ENCODE data around the gene GCK.

GCK gene

DNA sequence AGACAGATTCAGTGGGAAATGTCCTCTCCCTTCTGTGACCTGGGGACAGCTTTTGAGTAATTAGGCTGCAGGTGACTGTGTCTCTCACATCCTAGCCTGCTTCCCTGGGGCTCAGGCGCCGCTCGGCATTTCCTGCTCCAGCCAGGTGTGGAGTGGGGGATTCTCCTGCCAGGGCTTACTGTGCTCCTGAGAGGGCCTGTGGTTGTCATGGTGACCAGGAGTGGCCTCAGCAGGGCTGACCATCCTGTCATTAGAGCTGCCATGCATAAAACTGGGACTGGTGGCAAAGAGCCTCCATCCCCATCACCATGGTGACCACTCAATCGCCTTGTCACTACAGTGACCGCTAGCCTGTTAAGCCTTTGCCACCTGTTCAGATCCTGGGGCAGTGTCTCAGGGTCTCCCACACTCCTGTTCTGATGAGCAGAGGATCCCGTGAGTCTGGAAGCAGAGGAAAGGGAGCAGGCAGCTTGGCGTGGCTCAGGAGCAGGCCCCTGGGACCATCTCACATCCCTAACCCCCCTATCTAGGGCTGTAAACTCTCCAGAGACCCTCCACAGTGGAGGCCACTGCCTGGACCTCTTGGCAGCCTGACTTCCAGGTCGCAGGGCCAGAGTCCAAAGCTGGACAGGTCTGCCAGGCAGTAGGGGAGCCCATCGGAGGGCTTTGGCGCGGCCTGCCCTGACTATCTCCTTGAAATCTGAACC is at the start of gene GCK:
Gene GCK, minus strand, starts transcription at position 154 of the 707 bp plus-strand sequence. CDS start 486 bp downstream, outside the sequence.
- in situ Hi-C loops (cut with MboI; ENCODE audit: low sequenced_read_pairs) = no loop called here

DNA sequence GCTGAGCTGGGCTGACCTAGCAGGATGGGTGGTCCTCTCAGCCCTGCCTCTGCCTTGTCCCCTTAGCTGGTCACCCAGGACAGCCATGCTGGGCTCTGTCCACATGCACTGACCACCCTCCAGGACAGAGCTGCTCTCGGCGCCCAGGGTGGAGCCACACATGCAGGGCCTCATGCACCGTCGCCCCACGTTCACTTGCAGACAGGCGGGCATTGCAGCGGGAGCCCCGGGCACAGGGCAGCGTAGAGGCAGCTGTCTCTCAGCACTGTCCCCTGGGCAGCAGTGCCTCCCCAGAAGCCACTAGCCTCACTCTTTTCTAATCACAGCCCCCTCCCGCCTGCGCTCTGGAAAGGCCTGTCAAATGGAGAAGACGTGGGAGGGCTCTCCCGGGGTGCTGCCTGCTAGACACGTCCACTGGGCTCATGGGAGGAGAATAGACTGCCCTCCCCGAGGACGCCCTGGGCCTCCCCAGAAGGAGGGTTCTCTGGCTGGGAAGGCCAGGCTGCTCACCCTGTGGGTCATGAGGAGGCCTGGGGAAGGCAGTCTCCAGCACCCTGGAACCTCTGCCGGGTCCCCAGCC is 49.0 kb upstream of the GCK start:
- in situ Hi-C loops (cut with MboI; ENCODE audit: low sequenced_read_pairs) = no loop called here

DNA sequence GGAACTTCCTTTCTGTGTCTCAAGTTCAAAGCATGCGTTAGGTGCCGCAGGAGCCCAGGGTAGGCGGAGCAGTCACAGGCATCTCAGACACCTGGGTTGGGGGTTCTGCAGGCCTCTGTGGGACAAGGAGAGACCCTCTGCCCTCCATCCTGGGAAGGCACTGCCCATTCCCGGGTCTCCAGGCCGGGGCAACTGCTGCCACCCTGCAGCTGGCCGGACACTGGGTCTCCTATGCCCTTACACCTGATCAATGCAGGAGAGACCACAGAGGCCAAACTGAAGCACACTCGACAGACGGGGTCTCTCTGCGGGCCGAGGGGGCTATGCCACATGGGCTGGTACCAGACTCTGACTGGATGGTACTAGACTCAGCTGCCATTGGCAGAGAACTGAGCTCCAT is 48.5 kb upstream of the GCK start:
- in situ Hi-C loops (cut with MboI; ENCODE audit: low sequenced_read_pairs) = no loop called here

DNA sequence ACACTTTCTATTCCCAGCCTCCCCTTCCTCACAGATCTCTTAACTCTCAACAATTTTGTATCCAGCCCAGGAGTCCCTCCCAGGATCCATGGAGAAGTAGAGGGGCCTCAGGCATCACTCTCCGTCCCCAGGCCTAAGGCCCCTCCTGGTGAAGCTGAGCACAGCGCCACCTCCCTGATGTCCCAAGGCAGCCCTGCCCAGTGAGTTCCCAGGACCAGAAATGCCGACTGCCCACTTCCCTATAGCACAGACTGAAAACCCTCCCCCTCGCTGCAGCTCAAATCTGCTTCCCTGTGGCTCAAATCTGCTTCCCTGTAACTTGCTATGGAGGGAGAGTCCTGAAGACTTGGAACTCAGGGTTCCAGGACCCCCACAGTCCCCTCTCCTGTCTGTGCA is 47.1 kb upstream of the GCK start:
- in situ Hi-C loops (cut with MboI; ENCODE audit: low sequenced_read_pairs) = no loop called here

DNA sequence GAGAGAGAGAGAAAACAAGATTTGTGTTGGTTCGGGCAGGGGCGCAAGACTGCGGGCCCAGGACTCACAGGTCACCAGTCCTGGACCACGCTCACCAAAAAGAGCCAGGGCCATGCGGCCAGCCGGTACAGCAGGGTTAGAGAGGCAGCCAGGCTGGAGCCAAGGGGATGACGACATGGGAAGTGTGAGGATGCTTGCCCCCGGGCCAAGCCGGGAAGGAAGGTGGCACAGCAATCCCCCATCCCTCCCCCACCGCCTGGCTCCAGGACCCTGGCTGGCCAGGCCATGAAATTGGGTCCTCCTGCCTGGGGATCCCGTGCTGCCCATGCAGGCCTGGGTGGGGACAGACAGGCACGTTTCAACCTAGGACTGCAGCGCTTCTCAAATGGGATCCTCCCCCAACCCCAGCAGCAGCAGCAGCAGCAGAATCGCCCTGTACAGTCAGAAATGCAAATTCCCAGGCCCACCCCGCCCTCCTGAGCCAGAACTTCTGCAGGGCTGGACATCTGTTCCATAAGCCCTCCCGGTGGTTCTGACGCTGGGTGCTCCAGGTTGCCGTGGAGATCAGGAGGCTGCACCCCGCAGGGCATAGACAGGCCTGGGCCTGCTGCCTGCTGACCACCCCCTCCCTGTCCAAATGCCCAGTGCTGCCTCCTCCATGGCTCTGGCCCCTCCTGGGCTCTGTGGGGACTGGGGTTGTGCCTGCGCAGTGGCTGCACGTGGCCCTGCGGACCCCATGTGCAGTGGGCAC is 46.5 kb upstream of the GCK start:
- in situ Hi-C loops (cut with MboI; ENCODE audit: low sequenced_read_pairs) = no loop called here

DNA sequence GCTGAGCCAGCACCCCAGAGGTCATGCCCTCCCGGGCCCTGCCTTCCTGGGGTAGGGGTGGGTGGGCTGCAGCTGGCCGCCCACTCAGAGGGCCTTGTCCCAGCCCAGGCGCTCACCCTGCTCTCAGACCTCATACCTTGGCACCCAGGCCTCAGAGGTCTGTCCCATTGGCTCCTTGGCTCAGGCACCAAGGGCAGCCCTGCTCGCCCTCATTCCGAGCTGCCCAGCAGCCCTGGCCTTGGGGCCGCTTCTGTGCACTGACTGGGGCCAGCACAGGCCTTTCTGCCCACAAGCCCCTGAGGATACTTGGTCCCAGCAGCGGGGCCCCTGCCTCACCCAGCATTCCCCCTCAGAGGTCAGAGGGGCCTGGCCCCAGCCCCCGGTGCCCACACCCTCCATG is 45.8 kb upstream of the GCK start:
- in situ Hi-C loops (cut with MboI; ENCODE audit: low sequenced_read_pairs) = no loop called here

DNA sequence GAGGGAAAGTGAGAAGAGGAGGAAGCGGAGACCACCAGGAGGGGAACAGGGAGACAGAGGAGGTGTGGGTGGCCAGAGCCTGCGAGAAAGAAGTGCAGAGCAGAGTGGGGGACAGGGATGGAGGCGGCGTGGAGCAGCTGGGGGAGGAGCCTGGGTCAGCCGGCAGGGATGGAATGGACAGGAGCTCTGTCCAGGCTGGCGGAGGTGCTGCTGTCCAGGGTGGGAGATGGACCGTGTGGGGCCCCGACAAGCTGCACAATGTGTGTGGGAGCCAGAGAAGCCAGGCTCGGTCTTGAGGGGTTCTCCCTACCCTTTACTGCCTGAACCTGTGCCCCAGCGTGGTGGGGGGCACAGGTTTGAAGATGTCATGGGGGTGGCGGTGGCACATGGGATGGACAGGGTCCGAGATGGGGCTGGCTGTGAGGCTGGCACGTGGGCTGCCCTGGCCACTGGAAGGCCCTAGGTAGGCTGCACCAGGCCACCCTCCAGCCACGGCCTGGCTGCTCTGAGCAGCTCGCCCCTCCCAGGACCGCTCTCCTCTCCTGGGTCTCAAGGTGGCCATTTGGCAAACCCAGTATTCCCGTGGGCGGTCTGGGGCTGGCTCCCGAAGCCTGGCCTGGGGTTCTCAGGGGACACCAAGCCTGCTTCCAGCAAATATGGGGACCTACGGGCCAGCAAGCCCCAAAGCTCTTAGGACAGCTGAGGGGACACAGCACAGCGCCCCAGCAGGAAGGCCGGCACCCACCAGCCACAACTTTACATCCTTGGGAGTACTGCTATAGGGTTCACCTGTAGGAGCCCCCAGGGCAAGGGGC is 43.9 kb upstream of the GCK start:
- in situ Hi-C loops (cut with MboI; ENCODE audit: low sequenced_read_pairs) = no loop called here

DNA sequence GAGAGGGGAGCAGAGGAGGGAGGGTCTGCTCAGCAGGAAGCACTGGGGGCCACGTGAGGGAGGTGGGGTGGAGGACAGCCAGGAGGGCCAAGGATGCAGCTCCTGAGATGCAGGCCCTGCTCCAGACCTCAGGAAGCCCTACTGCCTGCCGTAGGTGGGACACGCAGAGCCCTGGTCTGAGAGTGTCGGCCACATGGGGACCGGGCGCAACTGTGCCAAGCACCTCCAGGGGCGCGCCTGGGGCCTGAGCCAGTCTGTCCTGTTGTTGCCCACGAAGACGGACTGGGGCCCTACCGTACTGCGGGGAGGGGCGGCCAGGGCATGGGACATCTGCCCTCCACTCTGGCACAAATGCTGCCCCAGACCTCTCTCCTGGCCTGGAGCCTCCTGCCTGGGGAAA is 43.2 kb upstream of the GCK start:
- in situ Hi-C loops (cut with MboI; ENCODE audit: low sequenced_read_pairs) = no loop called here

DNA sequence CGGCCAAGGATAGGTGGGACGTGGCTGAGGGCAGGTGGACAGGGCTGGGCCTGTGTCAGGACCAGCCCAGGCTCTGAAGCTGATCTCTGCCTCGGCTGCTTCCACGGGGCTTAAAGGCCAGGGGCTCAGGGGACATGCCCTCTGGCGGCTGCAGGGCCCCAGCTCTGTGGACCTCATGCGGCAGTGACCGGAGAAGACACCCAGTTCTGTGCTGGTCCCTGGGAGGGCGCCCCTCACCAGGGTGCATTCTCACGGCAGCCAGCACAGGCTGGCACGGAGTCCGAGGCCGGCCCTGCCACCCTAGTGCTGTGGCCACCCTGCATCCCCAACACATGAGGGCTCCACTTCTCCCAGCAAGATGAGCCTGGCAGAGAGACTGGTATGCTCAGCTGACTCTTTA is 41.8 kb upstream of the GCK start:
- in situ Hi-C loops (cut with MboI; ENCODE audit: low sequenced_read_pairs) = no loop called here

DNA sequence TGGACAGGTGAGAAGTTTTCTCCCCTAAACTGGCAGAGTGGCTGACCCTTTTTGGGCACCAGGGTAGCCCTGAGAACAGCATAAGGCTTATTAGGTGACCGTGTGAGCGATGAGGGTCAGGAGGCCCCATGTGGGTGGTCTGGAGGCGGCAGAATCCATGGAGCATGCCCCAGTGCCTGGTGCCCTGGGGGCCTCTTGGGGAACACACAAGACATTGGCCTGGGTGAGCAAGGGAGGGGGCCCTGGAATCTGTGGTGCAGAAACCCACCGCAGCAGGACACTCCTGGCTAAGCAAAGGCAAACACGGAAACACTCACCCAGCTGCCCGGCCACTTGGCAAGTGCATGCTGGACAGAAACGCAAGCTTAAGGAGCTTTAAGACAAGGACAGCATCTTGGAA is 41.0 kb upstream of the GCK start:
- in situ Hi-C loops (cut with MboI; ENCODE audit: low sequenced_read_pairs) = no loop called here

DNA sequence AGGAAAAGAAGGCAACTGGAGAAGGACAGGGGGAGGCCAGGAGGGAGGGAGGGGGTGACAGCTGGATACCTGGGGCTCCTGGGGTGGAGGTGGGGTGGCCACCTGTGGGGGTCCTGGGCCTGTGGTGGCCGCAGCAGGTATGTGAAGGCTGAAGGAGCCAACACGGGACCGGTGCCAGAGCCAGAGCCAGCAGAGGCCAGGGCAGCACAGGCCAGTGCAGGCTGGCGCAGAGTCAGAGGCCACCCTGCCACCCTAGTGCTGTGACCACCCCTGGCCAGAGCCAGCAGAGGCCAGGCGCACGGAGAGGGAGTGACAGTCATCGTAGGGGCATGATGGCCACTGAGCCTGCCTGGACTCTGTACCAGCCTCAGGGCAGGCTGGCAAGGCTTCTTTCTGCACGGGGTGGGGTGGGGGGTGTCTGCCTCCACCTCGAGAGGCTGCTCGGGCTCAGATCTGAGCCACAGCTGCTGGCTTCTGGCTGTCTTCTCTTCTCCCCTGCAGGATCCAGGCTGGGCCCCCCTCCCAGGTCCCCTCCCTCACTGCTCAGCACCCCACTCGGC is 40.4 kb upstream of the GCK start:
- in situ Hi-C loops (cut with MboI; ENCODE audit: low sequenced_read_pairs) = no loop called here

DNA sequence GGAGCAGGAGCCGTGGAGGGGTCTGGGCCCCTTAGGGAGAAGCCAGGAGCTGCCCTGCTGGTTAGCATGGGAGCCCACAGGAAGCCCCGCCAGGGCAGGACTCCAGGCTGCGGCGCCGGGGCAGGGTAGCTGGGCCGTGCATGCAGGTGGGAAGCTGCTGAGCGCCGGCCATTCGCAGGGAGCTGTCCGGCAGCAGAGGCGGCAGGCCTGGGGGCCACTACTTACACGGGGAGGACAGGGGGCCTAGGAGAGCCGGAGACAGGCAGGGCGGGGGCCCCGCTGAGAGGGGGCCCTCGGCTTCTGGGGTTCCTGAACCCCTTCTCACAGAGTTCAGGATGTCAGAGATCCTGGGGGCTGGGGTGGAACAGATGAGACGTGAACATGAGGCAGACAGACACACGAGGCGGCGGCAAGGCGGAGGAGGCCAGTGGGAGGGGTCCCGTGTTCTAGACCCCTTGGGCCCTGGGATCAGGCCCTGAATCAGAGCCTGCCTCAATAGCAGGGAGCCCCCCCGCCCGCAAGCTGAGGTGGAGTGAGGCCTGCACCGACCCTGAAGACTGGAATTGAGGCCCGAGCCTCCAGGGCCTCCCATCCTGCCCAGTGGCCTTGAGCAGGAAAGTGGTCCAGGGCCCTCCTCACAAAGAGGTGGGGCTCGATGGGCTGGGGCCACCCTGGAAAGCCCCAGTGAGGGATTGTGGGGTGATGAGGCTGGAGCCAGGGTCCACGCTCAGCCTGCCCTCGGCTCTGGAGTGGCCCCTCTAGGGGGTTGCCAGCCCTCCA is 39.5 kb upstream of the GCK start:
- in situ Hi-C loops (cut with MboI; ENCODE audit: low sequenced_read_pairs) = no loop called here

DNA sequence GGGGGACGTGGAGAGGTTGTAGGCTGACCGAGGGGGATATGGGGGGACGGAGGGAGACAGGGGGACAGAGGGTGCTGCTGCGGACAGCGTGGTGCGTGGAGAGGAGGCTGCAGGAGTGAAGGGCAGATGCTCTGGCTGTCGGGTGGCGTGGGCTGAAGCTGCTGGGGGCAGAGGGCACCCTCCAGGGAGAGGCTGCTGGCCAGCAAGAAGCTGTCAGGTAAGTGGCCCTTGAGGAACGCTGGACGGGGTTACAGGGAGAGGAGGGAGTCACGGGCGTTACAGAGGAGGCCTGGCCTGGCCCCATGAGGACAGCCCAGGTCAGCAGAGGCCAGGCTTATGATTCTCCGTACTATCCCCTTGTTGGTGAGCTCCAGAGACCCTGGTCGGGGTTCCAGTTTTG is 38.7 kb upstream of the GCK start:
- in situ Hi-C loops (cut with MboI; ENCODE audit: low sequenced_read_pairs) = no loop called here

DNA sequence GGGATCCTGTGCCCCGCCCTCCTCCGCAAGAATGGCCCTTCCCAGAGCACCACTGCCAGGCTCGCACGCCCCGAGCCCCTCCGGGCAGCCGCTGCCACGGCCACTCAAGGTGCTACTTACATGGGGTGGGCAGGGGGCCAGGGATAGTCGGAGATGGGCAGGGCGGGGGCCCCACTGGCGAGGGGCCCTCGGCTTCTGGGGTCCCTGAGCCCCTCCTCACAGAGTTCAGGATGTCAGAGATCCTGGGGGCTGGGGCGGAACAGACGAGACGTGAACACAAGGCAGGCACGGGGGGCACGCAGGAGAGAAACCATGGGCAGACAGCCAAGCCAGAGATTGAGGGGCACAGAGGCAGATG is 37.1 kb upstream of the GCK start:
- in situ Hi-C loops (cut with MboI; ENCODE audit: low sequenced_read_pairs) = no loop called here

DNA sequence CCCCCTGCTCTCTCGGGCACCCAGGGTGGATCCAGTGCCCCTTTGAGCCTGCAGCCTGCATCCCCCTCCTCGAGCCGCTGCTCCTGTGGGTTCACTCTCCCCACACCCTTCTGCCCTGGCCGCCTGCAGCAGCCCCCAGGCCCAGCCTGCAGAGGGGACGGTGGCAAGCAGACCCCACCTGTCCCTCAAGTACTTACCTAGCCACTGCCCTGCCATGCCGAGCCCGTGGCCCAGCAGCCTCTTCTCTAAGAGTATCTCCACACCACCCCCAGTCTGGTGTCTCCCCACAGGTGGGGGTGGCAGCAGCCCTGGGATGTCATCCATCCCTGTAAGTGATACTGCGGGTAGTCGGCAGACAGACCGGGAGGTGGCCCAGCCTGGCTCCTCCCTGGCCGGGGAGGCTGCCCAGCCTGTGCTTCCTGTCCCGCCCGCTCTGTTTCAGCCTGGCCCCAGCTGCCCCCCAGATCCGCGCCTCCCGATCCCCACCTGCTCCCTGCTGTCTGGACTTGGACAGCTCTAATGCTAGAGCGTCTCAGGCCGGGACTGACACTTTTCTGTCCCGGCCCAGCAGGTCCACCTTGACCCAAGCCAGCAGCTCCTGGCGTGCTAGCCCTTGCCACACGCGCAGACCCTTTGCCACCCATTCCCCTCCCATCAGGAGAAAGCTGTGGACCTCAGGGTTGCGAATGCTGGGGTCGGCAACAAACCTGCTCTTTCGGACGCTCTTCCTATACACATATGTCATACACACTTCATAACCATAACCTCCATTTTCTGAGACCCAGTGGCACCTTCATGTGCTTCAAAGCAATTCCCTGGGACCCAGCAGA is 36.5 kb upstream of the GCK start:
- in situ Hi-C loops (cut with MboI; ENCODE audit: low sequenced_read_pairs) = no loop called here

DNA sequence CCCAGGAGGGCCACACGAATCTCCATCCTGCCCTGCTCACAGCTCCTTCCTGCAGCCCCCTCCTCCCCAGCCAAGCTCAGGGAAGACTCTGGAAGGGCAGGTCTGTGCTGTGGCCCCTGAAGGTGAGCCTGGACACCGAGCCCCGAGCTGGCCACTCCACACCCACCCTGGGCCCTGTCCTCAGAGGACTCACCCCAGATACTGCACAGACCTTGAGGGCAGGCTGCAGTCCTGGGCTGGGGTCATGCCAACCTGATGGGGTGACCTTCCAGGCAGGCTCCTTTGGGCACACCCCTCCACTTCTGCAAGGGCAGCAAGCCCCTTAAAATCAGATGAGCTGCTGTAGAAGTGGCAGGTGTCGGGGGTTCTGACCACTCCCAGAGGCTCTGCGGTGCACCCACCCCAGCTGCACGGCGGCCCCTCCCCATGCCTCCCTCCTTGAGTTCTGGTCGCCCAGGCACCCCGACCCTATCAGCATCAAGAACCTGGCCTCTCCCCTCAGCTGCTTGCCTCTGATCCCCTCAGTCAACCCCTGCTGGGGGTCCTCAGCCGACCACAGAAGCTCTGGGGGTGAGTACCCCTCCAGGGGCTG is 35.8 kb upstream of the GCK start:
- in situ Hi-C loops (cut with MboI; ENCODE audit: low sequenced_read_pairs) = no loop called here

DNA sequence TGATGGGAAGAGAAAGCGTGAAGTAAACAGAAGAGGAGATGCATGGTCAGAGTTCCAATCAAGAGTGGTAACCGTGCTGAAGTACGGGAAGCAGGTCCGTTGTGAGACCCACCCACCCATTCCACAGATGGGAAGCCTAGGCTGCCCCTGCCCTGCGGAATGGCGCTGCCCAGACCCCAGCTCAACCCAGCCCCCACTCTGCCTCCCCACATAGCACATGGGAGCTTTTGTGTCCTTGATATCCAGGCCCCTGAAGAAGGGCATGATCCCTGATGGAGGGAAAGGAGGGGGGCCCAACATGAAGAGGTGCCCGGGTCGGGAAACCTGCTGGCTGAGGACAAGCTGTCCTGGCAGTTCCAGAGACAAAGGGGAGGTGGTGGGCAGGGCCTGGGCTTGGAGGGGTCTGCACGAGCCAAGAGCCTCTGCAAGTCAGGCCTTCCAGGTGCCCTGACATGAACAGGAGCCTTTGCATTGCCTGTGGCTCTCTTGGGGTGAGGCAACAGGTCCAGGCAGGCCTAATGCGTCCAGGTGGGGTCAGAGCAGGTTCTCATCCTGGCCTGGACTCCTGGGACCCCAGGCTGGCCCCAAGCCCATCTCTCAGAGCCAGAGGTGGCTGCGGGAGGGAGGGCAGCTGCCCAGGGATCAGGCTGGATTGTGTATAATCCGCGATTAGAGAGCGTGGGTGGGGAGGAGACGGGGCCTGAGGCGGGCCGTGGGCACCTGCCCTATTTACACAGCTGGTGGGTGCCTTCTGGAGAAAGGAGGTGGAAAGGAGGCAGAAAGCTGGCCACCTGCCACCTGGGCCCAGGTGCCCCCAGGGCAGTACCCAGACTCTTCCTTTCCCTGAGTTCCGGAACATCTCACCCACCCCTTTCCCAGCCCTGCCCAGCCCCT is 35.1 kb upstream of the GCK start:
- in situ Hi-C loops (cut with MboI; ENCODE audit: low sequenced_read_pairs) = no loop called here

DNA sequence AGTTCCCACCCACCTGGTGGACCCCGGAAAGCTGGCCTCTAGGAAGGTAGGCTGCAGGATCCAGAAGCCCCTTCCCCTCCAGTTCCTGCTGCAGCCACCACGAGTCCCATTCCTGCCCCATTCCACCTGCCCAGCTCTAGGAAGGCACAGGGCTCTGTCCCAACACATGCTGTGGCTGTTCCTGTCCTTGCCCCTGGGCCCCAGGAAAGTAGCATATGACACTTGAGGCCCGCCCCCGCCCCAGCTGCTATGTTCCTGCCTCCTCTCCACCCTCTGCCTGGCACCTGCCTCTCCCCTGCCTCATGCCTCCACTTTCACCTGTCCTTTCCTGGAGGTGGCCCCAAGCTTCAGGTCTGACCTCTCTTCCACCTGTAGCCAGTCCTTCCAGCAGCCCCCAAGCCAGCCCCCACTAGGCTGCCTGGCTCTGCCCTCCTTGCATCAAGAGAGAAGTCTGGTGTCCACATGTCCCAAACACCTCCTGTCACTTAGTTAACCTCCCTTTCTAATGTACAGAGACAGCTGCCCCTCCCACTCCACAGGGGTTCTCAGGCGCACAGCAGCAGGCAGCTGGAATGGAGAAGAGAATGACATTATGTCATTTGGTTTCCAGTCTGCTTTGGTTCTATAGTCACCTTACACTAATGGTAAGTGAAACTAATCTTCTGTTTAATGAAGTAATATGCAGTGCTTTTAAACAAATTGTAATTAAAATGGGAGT is 34.3 kb upstream of the GCK start:
- in situ Hi-C loops (cut with MboI; ENCODE audit: low sequenced_read_pairs) = no loop called here

All from hTERT RPE-1 (cell line).